Measurements from ENCODE around the gene LRCH4. TPM values are rescaled to one million over a fixed set of nuclear protein-coding genes. Genes with fewer than 3 reads are reported as not detected.

Gene LRCH4
- total and polyA plus RNA-seq, 2 of the 13 experiments (the other 11 are each of a cell fraction or from before 2014, with no cell fraction given) = 7.0 to 9.3 TPM

GRCh38 chr7:100568176-100568895 lies 17.6 kb downstream of the LRCH4 start (continued):
- no peak for TF ChIP-seq AHDC1 (CRISPR knock-in tag; IDR thresholded peaks at IDR 0.05; ENCODE audit: borderline replicate concordance)
- TF ChIP-seq EZH2 (conservative IDR thresholded peaks at IDR 0.05; ENCODE audit: low read depth, low read length) = no peak
- no peak; the same call in 1 of the 2 replicates for TF ChIP-seq ZBTB33 (CRISPR knock-in tag; IDR thresholded peaks at IDR 0.05)
- TF ChIP-seq NR2C2 (CRISPR knock-in tag; IDR thresholded peaks at IDR 0.05; ENCODE audit: borderline replicate concordance) = peak; percentile 70
- TF ChIP-seq FOXO4 (CRISPR knock-in tag; conservative IDR thresholded peaks at IDR 0.05) = no peak
- no peak for TF ChIP-seq HOXA7 (CRISPR knock-in tag; IDR thresholded peaks at IDR 0.05)
- peak; percentile 71 for TF ChIP-seq MXD3 (CRISPR knock-in tag; IDR thresholded peaks at IDR 0.05)
- peak; percentile 80 for TF ChIP-seq TFDP2 (CRISPR knock-in tag; IDR thresholded peaks at IDR 0.05)
- no peak for TF ChIP-seq ISX (CRISPR knock-in tag; conservative IDR thresholded peaks at IDR 0.05)
- TF ChIP-seq LBX2 (CRISPR knock-in tag; IDR thresholded peaks at IDR 0.05; ENCODE audit: borderline replicate concordance) = no peak
- no peak for TF ChIP-seq ZNF414 (CRISPR knock-in tag; IDR thresholded peaks at IDR 0.05)
- TF ChIP-seq ZNF589 (CRISPR knock-in tag; conservative IDR thresholded peaks at IDR 0.05) = 0 out of 2 replicates have a peak, but pooled peaks have one; percentile 69
- TF ChIP-seq ZUFSP (CRISPR knock-in tag; IDR thresholded peaks at IDR 0.05; ENCODE audit: borderline replicate concordance) = no peak
- no peak for TF ChIP-seq SIN3B (IDR thresholded peaks at IDR 0.05; ENCODE audit: low read length)

All from HepG2 (cell line).